GM18858 (cell line): ENCODE data around the gene HAUS5.

Experiments used
- ATAC-seq: cut with Tn5 transposase; IDR thresholded peaks from one replicate; pipeline ENCODE4 v1.9.1; 2021; ENCODE audit not compliant: unreplicated experiment

Gene HAUS5

DNA sequence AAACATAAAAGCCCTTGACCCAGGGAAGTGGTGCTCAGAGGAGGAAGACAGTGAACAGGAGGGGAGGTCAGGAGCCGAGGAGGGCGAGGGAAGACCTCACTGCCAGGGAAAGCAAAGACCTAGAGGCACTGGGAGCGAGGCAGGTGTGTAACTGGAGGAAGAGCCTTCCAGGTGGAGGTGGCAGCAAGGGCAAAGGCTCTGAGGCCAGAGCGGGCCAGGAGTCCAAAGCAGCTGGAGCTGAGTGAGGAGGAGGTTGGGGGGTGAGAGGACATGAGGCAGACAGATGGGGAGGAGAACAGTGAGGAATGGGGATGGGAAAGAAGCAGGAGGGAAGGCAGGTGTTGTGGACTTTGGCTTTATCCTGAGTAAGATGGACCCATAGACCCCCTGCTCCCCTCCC is 57.4 kb downstream of the HAUS5 start:
- ATAC-seq: no peak

DNA sequence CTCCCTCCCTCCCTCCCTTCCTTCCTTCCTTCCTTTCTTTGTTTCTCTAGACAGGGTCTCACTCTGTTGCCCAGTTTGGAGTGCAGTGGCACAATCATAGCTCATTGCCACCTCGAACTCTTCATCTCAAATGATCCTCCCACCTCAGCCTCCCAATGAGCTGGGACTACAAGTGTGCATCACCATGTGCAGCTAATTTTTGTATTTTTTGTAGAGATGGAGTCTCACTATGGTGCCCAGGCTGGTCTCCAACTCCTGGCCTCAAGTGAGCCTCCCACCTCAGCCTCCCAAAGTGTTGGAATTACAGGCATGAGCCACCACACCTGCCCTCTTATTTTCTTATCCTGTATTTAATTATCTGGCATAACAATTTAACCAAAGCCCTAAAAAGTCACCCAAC is 58.2 kb downstream of the HAUS5 start:
- ATAC-seq: no peak

DNA sequence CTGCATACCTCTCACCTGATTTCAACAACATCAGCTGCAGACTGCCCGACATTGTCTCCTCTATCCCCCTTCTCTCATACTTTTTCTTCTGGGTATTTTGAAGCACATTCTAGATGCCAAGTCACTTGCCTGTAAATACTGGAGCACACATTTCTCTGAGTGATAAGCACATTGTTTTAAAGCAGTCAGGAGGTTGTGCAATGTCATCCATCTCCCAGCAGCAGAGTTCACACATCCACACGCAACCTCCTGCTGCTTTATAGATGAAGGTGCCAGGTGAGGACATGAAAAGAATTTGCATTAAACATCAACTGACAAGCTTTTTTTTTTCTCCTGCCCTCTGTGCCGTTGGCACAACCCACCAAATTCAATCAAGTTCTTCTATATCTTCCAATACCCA is 59.3 kb downstream of the HAUS5 start:
- no peak for ATAC-seq

DNA sequence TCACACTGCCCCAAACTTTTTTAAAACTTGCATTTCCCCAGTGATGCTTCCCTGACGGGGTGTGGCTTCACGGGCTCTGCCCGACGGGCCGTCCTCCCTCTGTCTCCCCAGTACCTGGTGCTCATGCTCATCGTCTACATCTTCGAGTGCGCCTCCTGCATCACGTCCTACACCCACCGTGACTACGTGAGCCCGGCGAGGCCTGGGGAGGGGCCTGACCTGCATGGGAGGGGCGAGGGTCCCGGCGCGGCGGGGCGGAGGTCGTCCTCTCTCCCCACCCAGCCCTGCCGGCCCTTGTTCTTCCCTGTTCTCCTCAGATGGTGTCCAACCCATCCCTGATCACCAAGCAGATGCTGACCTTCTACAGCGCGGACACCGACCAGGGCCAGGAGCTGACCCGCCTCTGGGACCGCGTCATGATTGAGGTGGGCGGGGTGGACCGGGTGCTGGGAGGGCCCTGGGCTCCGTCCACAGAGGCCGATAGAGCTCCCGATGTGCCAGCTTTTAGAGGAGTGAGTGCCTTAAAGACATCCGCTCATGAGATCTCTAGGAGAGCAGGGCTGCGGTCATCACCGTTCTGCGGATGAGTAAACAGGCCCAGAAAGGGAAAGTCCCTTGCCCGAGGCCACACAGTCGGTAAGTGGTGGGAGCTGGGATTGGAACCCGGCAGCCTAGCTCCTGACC is 60.7 kb downstream of the HAUS5 start:
- ATAC-seq: no peak
